Suppressor macrophage treated with lipopolysaccharide for 4 hours (primary cell): Measurements from ENCODE around the gene EFCAB11.
"Not testable (repeated sequence)": the region's sequence is repeated elsewhere in the genome, so short reads cannot be mapped to it uniquely, and the experiment has no call there.

Source experiments
- DNase-seq: peaks from one replicate; pipeline ENCODE4 v3.0.0-alpha.2; 2020

EFCAB11 gene

DNA sequence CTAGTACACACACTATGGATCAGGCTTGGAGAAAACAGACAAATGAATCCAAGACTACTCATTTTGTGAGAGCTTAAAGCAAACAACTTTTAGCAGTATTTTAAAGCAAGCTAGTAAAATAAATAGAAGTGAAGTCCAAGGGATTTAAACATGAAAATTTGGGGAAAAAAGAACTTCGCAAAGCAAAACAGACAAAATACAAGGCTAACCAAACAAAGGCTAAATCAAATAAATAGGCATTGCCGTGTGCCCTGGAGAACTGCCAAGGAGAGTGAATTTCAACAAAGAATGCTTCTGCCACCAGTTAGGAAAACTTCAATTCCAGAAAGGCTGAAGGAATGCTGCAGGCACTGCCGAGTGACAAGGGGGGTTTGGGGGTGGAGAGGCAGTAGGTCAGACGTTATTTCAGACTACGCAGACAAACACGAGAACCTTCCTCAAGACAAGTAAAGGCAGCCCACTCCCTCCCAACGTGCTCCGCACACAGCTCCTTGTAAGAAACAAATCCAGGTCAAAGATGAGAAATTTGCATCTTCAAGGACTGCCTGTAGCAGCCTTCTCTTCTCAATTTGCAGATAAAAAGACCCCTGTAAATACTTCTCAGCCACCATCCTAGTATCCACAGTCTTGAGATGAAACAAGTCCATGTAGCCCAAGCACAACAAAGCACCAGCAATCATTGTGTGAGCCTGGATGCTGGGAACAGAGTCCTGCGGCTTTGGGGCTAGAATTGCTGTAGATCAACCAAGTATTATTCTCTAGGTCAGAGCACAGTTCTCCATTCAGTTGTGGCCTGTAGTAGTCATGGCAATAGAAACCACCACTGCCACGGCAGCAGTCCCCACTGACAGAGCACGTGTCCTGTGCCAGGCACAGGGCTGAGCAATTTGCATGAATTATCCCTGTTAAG is 43.3 kb downstream of the EFCAB11 start:
- peak; percentile 36 for DNase-seq

DNA sequence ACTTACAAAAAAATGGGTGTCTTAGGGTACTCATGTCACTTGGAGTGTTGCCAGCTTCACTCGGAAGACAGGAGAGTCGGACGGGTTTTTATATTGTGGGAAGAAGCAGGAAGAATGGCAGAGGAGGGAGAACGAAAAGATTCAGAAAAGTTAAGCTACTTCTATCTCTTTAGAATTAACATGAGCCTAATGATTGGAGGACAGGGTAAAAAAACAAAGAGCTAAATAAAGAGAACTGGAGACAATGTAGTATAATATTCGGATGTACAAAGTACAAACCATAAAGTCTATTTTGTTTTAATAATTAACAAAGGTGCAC is 43.9 kb downstream of the EFCAB11 start:
- DNase-seq: no peak

DNA sequence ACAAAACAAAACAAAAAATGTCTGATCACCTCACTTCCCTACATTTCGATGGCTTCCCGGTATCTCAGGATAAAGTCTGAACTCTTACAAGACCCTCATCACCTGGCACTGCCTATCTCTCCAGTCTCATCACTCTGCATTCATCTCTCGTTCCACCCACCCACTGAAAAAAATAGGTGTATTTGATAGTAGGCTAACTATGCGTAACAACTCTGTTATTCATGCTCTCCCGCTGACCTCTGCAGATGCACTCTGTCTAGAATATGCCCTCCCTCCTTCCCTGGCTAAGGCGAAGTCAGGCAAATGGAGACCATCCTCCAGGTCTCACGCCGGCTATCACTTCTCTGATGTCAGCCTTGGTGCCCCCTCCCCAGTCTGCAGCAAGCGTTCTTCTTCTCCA is 44.9 kb downstream of the EFCAB11 start:
- no peak for DNase-seq

DNA sequence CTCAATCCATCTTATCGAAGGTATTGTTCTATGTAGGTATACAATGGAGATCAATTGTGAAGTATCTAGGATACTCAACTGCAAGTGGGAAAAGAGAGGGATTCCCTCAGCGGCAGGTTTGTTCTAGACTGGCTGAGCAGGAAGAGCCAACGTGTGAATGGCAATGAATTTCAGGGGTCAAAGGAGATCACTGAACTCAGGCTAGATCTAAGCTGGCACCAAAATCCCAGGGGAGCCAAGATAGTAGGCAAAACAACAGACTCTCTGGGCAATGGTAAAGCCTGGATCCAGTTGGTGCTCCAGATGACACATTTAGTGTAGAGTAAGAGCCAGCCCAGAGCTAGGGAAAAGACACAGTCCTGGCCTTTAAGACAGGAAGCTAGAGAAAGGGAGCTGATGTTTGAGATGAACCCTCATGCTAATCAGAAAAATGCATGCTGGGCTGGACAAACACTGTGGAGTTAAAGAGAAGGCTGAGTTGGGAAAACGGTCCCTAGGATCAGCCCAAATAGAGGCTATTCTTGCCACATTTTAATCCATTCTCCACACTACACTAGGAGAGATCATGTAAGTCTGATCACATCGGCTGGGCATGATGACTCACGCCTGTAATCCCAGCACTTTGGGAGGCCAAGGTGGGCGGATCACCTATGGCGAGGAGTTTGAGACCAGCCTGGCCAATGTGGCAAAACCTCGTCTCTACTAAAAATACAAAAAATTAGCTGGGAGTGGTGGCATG is 45.6 kb downstream of the EFCAB11 start:
- no peak for DNase-seq

GRCh38 chr14:89907655-89908054 is 46.9 kb downstream of the EFCAB11 start:
- DNase-seq: no peak

DNA sequence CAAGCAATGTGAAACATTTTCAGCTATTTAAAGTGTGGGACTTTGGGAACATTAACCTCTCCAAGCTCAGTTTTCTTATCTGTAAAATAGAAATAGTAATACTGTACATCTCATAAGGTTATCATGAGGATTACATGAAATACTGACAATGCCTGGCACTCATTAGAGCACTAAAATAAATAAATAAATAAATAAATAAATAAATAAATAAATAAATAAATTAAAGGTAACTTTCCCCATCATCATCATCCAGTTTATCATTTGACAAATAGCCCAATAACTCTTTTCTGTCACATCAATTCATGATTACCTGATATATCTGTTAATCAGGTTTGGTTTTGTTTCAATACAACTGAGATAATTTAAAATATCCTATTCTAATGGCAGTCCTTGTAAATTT is 48.5 kb downstream of the EFCAB11 start:
- no peak for DNase-seq

DNA sequence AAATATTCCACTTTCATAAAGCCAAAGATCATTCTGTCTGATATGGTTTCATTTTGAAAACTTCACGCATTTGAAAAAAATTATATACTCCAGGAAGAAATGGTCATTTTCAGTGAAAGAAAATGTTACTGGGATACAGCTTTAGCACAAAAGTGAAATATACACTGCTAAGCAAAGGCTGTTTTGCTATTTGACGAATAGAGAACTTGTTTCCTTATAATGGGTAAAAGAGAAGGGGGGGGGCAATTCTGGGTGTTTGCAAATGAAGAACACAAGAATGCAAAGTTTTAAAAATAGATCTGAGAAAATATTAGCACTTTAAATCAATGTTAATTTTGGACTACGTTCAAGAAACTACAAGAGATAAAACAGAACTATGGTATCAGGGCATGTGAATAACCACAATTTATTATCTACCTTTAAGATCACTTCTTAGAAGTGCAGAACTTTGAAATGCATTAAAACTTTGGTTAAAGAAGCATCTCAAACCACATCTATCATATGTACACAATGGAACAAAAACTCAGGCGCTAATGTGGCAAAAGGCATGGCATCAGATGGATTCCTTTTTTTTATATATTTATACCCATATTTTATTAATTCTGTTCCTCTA is 51.1 kb downstream of the EFCAB11 start:
- no peak for DNase-seq

- no peak for DNase-seq
Observed at GRCh38 chr14:89902881-89903280, 51.6 kb downstream of the EFCAB11 start.

DNA sequence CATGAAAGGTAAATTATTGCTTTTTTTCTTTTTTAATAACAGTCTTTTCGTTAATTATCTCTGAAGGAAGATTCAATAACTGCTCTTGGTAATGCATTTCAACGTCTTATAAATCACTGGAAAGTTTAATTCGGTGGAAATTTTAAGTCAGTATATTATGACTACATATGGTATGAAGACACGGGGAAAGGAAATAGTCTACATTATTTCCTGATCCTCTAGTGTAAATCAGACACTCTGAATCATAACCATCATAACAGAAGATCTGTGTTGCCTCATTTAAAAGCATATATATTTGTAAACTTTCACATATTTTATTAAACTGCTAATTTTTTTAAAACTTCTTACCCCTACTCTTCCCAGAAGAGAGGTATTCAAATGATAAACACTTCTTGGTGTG is 53.7 kb downstream of the EFCAB11 start:
- DNase-seq: no peak

- DNase-seq: peak; percentile 22
Observed at GRCh38 chr14:89899917-89900663, 54.4 kb downstream of the EFCAB11 start.

DNA sequence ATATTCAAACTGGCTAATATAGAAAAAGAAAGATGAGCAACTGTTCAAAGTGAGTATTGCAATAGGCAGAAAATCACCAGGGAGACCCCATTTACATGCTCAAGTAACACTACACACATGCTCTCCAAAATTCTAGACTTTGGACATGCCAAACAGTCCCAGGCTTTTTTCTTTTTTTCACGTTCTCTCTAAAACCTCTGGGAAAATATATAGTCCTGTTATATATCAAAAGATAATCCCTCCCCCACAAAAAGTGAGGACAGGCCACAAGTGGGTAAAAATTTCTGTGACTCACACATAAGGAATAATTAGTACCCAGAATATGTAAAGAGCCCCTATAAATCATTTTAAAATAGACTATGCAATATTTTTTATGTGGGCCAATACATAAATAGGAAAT is 55.2 kb downstream of the EFCAB11 start:
- no peak for DNase-seq

GRCh38 chr14:89893388-89893787 is 61.1 kb downstream of the EFCAB11 start:
- not testable (repeated sequence) for DNase-seq

DNA sequence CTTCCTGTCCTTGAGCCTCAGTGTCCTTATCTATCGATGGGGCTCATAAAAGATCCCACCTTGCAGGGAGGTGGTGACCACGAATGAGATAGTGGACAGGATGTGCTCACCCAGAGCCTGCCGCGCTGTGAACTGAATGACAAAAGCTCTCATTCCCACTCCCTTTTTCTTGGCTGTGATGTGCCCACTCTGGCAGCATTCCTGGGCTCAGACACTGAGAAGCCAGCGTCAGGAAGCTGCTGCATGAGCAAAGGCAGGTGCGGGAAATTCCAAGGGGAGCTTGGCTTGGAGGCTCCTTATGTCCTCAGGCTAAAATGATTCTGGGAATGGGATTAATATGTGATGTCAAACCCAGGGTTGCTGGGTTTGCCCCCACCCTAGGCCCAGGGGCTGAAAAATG is 61.6 kb downstream of the EFCAB11 start:
- no peak for DNase-seq

GRCh38 chr14:89891721-89892120 is 62.8 kb downstream of the EFCAB11 start:
- DNase-seq: not testable (repeated sequence)

- no peak for DNase-seq
Observed at GRCh38 chr14:89891055-89891454, 63.5 kb downstream of the EFCAB11 start.

- no peak for DNase-seq
Observed at GRCh38 chr14:89890589-89890988, 63.9 kb downstream of the EFCAB11 start.

DNA sequence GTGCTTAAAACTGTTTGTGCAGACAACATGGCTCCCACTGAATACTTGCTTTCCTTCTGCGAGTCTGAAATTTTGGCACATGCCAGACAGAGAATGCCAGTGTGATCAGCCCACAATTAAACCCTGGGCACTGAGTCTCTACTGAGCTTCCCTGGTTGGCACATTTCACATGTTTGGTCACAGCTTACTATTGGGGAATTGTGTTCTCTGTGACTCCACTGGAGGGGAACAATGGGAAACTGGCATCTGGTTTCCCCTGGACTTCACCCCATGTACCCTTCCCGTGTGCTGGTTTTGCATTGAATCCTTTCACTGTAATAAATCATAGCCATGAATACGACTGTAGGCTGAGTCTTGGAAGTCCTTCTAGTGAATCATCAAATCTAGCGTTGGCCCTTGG is 64.9 kb downstream of the EFCAB11 start:
- no peak for DNase-seq

DNA sequence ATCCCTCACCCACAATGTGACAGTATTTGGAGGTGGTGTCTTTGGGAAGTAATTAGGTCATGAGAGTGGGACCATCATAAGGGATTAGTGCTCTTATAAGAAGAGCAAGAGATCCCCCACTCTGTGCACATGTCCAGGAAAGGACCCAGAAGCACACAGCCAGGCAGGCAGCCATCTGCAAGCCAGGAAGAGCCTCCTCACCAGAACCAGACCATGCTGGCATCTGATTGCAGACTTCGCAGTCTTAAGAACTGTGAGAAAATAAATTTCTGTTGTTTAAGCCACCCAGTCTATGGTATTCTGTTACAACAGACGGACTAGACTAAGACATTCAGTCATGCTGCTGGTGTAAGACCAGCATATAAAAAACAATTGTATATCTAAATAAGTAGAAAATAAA is 69.8 kb downstream of the EFCAB11 start:
- no peak for DNase-seq

- no peak for DNase-seq
Observed at GRCh38 chr14:89881839-89882238, 72.7 kb downstream of the EFCAB11 start.

DNA sequence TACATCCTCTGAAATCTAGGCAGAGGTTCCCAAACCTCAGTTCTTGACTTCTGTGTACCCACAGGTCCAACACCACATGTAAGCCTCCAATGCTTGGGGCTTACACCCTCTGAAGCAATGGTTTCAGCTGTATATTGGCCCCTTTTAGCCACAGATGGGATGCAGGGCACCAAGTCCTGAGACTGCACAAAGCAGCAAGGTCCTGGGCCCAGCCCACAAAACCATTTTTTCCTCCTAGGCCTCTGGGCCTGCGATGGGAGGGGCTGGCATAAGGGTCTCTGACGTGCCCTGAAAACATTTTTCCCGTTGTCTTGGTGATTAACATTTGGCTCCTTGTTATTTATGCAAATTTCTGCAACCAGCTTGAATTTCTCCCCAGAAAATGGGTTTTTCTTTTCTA is 80.4 kb downstream of the EFCAB11 start:
- DNase-seq: not testable (repeated sequence)

GRCh38 chr14:89870316-89870715 is 84.2 kb downstream of the EFCAB11 start:
- DNase-seq: no peak

DNA sequence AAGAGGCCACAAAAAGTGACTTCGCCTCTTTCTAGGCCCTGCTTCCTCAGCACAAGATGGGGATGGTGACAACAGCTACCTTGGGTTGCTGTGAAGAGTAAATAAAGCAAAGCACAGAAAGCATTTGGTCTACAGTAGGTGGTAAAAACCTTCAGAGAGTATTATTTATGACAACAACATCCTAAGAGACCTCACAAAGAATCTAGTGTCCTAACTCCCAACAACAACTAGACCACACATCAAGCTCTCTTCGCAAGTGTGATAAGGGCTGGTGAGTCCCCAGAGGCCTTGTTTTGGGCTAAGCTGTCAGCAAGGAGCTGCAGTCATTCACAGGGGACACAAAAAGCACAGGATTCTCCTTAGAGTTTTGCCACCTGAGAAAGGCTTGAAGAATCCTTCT is 84.9 kb downstream of the EFCAB11 start:
- no peak for DNase-seq

GRCh38 chr14:89866458-89866857 is 88.1 kb downstream of the EFCAB11 start:
- no peak for DNase-seq
